Measurements from ENCODE around the gene TLE4.

The TLE4 gene

DNA sequence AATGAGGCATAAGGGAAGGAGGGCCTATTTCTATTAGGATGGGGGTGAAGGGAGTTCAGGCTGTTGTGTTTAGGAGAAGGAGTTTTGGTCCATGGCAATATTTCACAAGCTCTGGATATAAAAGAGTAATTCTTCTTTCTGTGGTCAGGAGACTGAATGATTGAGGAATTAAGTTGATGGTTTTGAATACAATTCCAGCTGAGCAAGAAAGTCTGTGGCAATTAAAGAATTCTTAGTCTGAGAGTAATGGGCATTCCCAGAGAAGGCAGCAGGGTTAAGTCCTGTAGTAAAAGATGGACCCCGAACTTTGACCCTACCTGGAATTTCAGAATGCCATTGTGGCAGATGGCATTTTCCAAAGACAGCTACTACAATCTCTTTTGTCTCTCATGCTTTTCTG lies 202.6 kb downstream of the TLE4 start:
- DNase-seq (ENCODE audit: insufficient read length, low spot score) (no peak), FAIRE-seq (no peak)
- no peak for TF ChIP-seq CTCF (IDR thresholded peaks at IDR 0.05; ENCODE audit: insufficient read depth, missing control alignments)

All from D721Med (cell line).